B cell (primary cell): ENCODE data around the gene ILK. TPM values are rescaled to one million over a fixed set of nuclear protein-coding genes. Genes with fewer than 3 reads are reported as not detected.

ENCODE experiments used
- ATAC-seq: fragments of 200-7000 bp; cut with Tn5 transposase; one replicate; pipeline ENCODE4 v1.10.0; 2021; ENCODE audit warnings: low read depth, mild to moderate bottlenecking, moderate number of reproducible peaks, moderate library complexity
- CTCF ChIA-PET: fragments of 350-600 bp; sonication (Branson Sonifier 250); formaldehyde crosslinking; loops from one replicate; lab custom pipeline; 2021; ENCODE audit warnings: antibody characterized with exemption, inconsistent platforms; lab: Charles Lee
- POLR2A ChIA-PET: fragments of 350-600 bp; sonication (Branson Sonifier 250); formaldehyde crosslinking; loops from one replicate; lab custom pipeline; 2021; ENCODE audit warnings: antibody characterized with exemption; lab: Charles Lee
- DNase-seq: peaks from one replicate; pipeline ENCODE4 v3.0.0; 2013
- H2AFZ ChIP-seq: 2 replicates; pipeline ENCODE4 v1.6.1; 2012; ENCODE audit warnings: mild to moderate bottlenecking, low read depth, low read length; ENCODE audit not compliant: insufficient read depth, poor library complexity, severe bottlenecking
- H3K27ac ChIP-seq, 2 donors: 1 replicate in 1 of 2; 2 replicates in 1 of 2; pipeline ENCODE4 v1.5.1; 2012 to 2013; ENCODE audit warnings: low read length in 2 of 2, mild to moderate bottlenecking in 2 of 2, moderate library complexity in 1 of 2
- H3K27me3 ChIP-seq, 4 experiments: fragments of 200-600 bp in 1 of 4; sonication (generic) in 1 of 4; replicated peaks in 1 of 4; 1 replicate in 2 of 4; 2 replicates in 2 of 4; pipeline versions ENCODE4 v1.6.1 to v1.7.0; 2013 to 2016; ENCODE audit warnings: low read length in 3 of 4, mild to moderate bottlenecking in 2 of 4, mixed read lengths in 1 of 4, moderate library complexity in 1 of 4; ENCODE audit not compliant: insufficient read depth in 4 of 4, control insufficient read depth in 3 of 4; ENCODE audit errors: control extremely low read depth in 1 of 4
- H3K36me3 ChIP-seq, 2 experiments: replicated peaks in 1 of 2; 1 replicate in 1 of 2; 2 replicates in 1 of 2; pipeline versions ENCODE4 v1.6.1 to v1.7.1; 2013; ENCODE audit warnings: low read length in 1 of 2; ENCODE audit not compliant: insufficient read depth in 2 of 2, control insufficient read depth in 1 of 2; ENCODE audit errors: control extremely low read depth in 1 of 2, extremely low read depth in 1 of 2
- H3K4me1 ChIP-seq, 2 donors: fragments of 200-600 bp in 1 of 2; sonication (generic) in 1 of 2; 1 replicate in 1 of 2; 2 replicates in 1 of 2; pipeline versions ENCODE4 v1.5.1 to v1.6.1; 2013 to 2017; ENCODE audit warnings: low read length in 2 of 2; ENCODE audit not compliant: control insufficient read depth in 2 of 2, insufficient read depth in 2 of 2
- H3K4me2 ChIP-seq: replicated peaks from 2 replicates; pipeline ENCODE3; 2012; ENCODE audit warnings: mild to moderate bottlenecking, low read depth, low read length; ENCODE audit not compliant: poor library complexity, severe bottlenecking
- H3K4me3 ChIP-seq, 5 experiments: fragments of 200-600 bp in 1 of 5; sonication (generic) in 1 of 5; 1 replicate in 3 of 5; 2 replicates in 2 of 5; pipeline versions ENCODE4 v1.5.1 to v1.7.0; 2011 to 2016; ENCODE audit warnings: low read length in 4 of 5, mild to moderate bottlenecking in 4 of 5, low read depth in 2 of 5, control low read depth in 1 of 5, moderate library complexity in 1 of 5; ENCODE audit not compliant: insufficient read depth in 1 of 5; ENCODE audit errors: control extremely low read depth in 1 of 5, extremely low read depth in 1 of 5
- H3K79me2 ChIP-seq: fragments of 200-600 bp; sonication (generic); one replicate; pipeline ENCODE4 v1.6.0; 2016; ENCODE audit warnings: low read length; ENCODE audit not compliant: control insufficient read depth, insufficient read depth
- H3K9ac ChIP-seq: fragments of 200-600 bp; sonication (generic); 2 replicates; pipeline ENCODE4 v1.6.1; 2017; ENCODE audit warnings: mild to moderate bottlenecking, low read length, moderate library complexity
- H3K9me3 ChIP-seq, 3 donors: one replicate each; pipeline versions ENCODE4 v1.6.1 to v1.7.1; 2013; ENCODE audit warnings: low read length in 2 of 3; ENCODE audit not compliant: control insufficient read depth in 2 of 3, insufficient read depth in 1 of 3; ENCODE audit errors: control extremely low read depth in 1 of 3
- H4K20me1 ChIP-seq: 2 replicates; pipeline ENCODE4 v1.6.0; 2012; ENCODE audit warnings: mild to moderate bottlenecking, low read length; ENCODE audit not compliant: insufficient read depth, control insufficient read depth, poor library complexity, severe bottlenecking
- H3K27ac Mint-ChIP-seq: one replicate; pipeline ENCODE4 v1.8.0; 2021; ENCODE audit warnings: mixed read lengths
- H3K27me3 Mint-ChIP-seq: one replicate; pipeline ENCODE4 v1.8.0; 2021; ENCODE audit warnings: mixed read lengths
- H3K4me1 Mint-ChIP-seq: one replicate; pipeline ENCODE4 v1.8.0; 2021; ENCODE audit warnings: mixed read lengths
- H3K4me3 Mint-ChIP-seq: one replicate; pipeline ENCODE4 v1.8.0; 2021; ENCODE audit warnings: mixed read lengths
- H3K9me3 Mint-ChIP-seq: one replicate; pipeline ENCODE4 v1.8.0; 2022; ENCODE audit warnings: mixed read lengths; ENCODE audit not compliant: insufficient read depth
- EZH2 ChIP-seq: IDR thresholded peaks from 2 replicates; pipeline ENCODE4 v1.6.1; 2012; ENCODE audit warnings: borderline replicate concordance, low read depth, mild to moderate bottlenecking, moderate library complexity, low read length; ENCODE audit not compliant: insufficient read depth, poor library complexity, severe bottlenecking
- WGBS: methylation state at CpG from one replicate; pipeline ENCODE4 v1.1.5; 2013; ENCODE audit warnings: missing lambda C conversion rate; ENCODE audit not compliant: insufficient coverage; 5-methylcytosine and 5-hydroxymethylcytosine counted together
- intact Hi-C: fragments of 100-400 bp; cut with micrococcal nuclease; formaldehyde crosslinking; loops from one replicate; pipeline ENCODE4 v1.10.0; 2022
- polyA plus RNA-seq: library from polyadenylated mRNA; depleted of rRNA; stranded (reverse); fragments of >200 nt; gene quantifications from 2 replicates; pipeline ENCODE4 v1.2.3, GENCODE V29; 2012
- total RNA-seq, 2 donors: library from RNA; stranded (reverse); fragments of 120-200 nt in 1 of 2; gene quantifications; 1 replicate in 1 of 2; 2 replicates in 1 of 2; pipeline versions ENCODE4 v1.2.3 to v1.2.4, GENCODE V29; 2013 to 2022
- TF ChIP-seq, protein P1 (sequence below): fragments of 200-600 bp; IDR thresholded peaks from one replicate; pipeline ENCODE4 v1.8.0; 2022; ENCODE audit warnings: antibody characterized with exemption, mild to moderate bottlenecking

The ILK gene
- total and polyA plus RNA-seq, 2 donors (not counting 1 experiment from before 2014, with no cell fraction given) = 88.5 to 131 TPM

DNA sequence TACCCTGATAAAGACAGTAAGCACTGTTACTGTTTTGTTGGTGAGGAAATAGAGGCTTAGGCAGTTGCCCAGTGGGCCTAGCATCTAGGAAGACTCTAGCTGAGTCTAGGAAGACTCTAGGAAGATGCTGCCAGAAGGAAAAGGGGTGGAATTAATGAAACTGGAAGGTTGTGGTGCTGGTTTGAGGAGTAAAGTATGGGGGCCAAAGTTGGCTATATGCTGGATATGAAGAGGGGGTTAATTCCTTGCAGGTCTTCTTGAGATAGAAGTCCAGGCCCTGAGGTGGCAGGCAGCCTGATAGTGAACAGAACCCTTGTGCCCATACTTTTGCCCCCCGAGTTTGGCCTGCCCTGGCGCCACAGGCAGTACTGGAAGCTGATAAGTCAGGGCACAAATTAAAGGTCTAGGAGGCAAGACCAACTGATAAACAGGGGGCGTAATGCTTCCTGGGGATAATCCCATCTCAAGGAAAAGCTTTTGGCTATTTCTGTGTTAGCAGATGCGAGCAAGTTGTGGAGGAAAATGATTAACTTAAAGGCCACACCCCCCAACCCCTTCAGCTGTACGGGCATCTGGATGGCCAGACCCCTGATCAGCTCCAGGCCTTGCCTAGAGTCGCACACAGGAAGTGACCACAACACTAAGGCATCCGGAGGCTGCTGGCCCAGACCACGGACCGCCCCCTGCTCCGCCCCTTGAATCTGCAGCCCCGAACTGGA, 3.1 kb downstream of the ILK start:
- intact Hi-C loops = no loop called here
- Mint-ChIP-seq H3K9me3 (no peaks in the 10 kb centered on the region), H3K27me3 (no peaks in the 10 kb centered on the region), H3K4me3 (no peak overlapping the region), H3K4me1 (peaks cover 45% of the 10 kb centered on the region), H3K27ac (peak overlapping the region; percentile 81)
- H3K27ac ChIP-seq = peak overlapping the region; percentile 56 to 78
- peaks cover 78% of the 10 kb centered on the region for H3K79me2 ChIP-seq
- peaks cover 2 to 42% of the 10 kb centered on the region in 2 experiments for H3K36me3 ChIP-seq
- 35% methylated on average over 6 of the region's 11 CpGs for WGBS
- H3K4me2 ChIP-seq = peak overlapping the region; percentile 94
- no peaks in the 10 kb centered on the region for H3K27me3 ChIP-seq
- no peak overlapping the region for H3K4me3 ChIP-seq
- no peak overlapping the region for H2AFZ ChIP-seq
- peaks cover 57 to 66% of the 10 kb centered on the region in 2 donors for H3K4me1 ChIP-seq
- H4K20me1 ChIP-seq = peaks cover 22% of the 10 kb centered on the region
- DNase-seq = peak; percentile 53
- H3K9ac ChIP-seq = peak overlapping the region; percentile 10
- TF ChIP-seq EZH2 = no peak
- TF ChIP-seq, protein P1, sequence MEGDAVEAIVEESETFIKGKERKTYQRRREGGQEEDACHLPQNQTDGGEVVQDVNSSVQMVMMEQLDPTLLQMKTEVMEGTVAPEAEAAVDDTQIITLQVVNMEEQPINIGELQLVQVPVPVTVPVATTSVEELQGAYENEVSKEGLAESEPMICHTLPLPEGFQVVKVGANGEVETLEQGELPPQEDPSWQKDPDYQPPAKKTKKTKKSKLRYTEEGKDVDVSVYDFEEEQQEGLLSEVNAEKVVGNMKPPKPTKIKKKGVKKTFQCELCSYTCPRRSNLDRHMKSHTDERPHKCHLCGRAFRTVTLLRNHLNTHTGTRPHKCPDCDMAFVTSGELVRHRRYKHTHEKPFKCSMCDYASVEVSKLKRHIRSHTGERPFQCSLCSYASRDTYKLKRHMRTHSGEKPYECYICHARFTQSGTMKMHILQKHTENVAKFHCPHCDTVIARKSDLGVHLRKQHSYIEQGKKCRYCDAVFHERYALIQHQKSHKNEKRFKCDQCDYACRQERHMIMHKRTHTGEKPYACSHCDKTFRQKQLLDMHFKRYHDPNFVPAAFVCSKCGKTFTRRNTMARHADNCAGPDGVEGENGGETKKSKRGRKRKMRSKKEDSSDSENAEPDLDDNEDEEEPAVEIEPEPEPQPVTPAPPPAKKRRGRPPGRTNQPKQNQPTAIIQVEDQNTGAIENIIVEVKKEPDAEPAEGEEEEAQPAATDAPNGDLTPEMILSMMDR = no peak
- no peaks in the 10 kb centered on the region for H3K9me3 ChIP-seq
- ATAC-seq = no peak
- ChIA-PET POLR2A (interaction anchor here (1.0 to 4.6 kb wide), 2 partner anchors 12 to 76 kb away, joined by 3 to 38 read pairs; partner anchors contain the start of genes MRPL17 and TPP1), CTCF (interaction anchor here (1.8 to 7.0 kb wide), 2 partner anchors 12 to 77 kb away, joined by 8 to 52 read pairs; partner anchors contain the start of gene MRPL17)

DNA sequence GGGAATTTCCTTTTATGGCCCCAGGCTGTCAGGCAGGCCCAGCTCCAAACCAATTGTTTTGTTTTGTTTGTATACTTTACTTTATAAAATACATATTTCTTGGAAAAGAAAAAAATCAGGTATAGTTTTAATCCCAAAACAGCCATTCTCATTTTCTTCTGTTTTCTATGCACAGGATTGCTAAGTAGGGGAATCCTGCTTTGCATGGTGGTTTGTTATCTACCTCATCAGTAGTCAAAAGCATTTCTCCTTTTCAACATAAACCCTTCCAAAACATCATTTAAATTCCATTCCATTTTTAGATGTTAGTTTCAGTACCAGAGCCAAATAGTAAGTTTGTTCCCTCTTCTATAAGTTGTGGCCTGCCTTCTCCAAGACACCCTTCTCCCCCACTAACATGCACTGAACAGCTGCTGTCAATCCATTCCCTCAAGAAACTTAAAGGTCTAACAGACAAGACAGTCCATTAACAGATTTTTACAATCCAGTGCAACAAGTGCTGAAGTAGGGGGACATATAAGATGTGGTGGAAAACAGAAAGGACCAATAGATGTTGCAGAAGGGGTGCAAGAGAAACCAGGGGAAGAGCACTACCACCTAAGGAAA, 3.7 kb downstream of the ILK start:
- DNase-seq (no peak), ATAC-seq (no peak)
- Histone ChIP-seq H3K27ac (peak overlapping the region; percentile 44 to 78), H3K4me1 (peaks cover 50 to 59% of the 10 kb centered on the region in 2 donors), H3K36me3 (peaks cover 2 to 41% of the 10 kb centered on the region in 2 experiments), H3K4me2 (peak overlapping the region; percentile 94), H3K79me2 (peaks cover 74% of the 10 kb centered on the region), H4K20me1 (peaks cover 16% of the 10 kb centered on the region), H3K9ac (peak overlapping the region; percentile 10), H2AFZ (no peak overlapping the region), H3K4me3 (no peak overlapping the region), H3K9me3 (no peaks in the 10 kb centered on the region), H3K27me3 (no peaks in the 10 kb centered on the region)
- H3K4me1 Mint-ChIP-seq = peaks cover 40% of the 10 kb centered on the region
- TF ChIP-seq, protein P1 = no peak
- no peak for TF ChIP-seq EZH2
- intact Hi-C loops = no loop called here
- no peaks in the 10 kb centered on the region for H3K27me3 Mint-ChIP-seq
- H3K4me3 Mint-ChIP-seq = peak overlapping the region; percentile 50
- ChIA-PET CTCF (interaction anchor here (1.8 to 7.0 kb wide), 2 partner anchors 11 to 77 kb away, joined by 8 to 52 read pairs; partner anchors contain the start of gene MRPL17), POLR2A (interaction anchor here (0.9 to 4.6 kb wide), 4 partner anchors 11 to 76 kb away, joined by 3 to 38 read pairs (median 5); partner anchors contain the start of genes MRPL17 and TPP1)
- H3K9me3 Mint-ChIP-seq = no peaks in the 10 kb centered on the region
- H3K27ac Mint-ChIP-seq = peak overlapping the region; percentile 81
